RWPE2 (cell line): Measurements from ENCODE around the gene GZMA.
A peak's percentile ranks its signal among the peaks of the same experiment; 100 is the strongest.

Source experiments
- ATAC-seq: fragments of 200-7000 bp; cut with Tn5 transposase; 3 replicates; pipeline ENCODE4 v1.9.1; 2021; ENCODE audit warnings: low read depth
- DNase-seq: peaks from one replicate; pipeline ENCODE4 v3.0.0-alpha.2; 2020; ENCODE audit warnings: low spot score
- H3K27ac ChIP-seq: fragments of 450-650 bp; 2 replicates; pipeline ENCODE4 v1.5.1; 2017; ENCODE audit warnings: mild to moderate bottlenecking; ENCODE audit not compliant: poor library complexity, severe bottlenecking
- H3K27me3 ChIP-seq: fragments of 250-450 bp; sonication (Bioruptor Pico); 2 replicates; pipeline ENCODE4 v1.5.1; 2021; ENCODE audit warnings: mild to moderate bottlenecking, moderate library complexity; ENCODE audit not compliant: insufficient read depth, poor library complexity, severe bottlenecking
- H3K36me3 ChIP-seq: fragments of 250-450 bp; sonication (Bioruptor Pico); 2 replicates; pipeline ENCODE4 v1.5.1; 2020; ENCODE audit warnings: low read depth, mild to moderate bottlenecking, moderate library complexity
- H3K4me1 ChIP-seq: fragments of 250-450 bp; sonication (Bioruptor Pico); 2 replicates; pipeline ENCODE4 v1.5.1; 2021; ENCODE audit warnings: mild to moderate bottlenecking, moderate library complexity; ENCODE audit not compliant: insufficient read depth, poor library complexity, severe bottlenecking
- H3K4me3 ChIP-seq: fragments of 250-450 bp; sonication (Bioruptor Pico); 2 replicates; pipeline ENCODE4 v1.5.1; 2021; ENCODE audit warnings: mild to moderate bottlenecking, moderate library complexity; ENCODE audit not compliant: severe bottlenecking
- H3K9me3 ChIP-seq: fragments of 250-450 bp; sonication (Bioruptor Pico); 2 replicates; pipeline ENCODE4 v1.5.1; 2021; ENCODE audit warnings: mild to moderate bottlenecking, moderate library complexity; ENCODE audit not compliant: severe bottlenecking
- CTCF ChIP-seq: fragments of 450-650 bp; IDR thresholded peaks from one replicate; pipeline ENCODE4 v1.5.1; 2017; ENCODE audit warnings: mild to moderate bottlenecking, moderate library complexity; ENCODE audit not compliant: poor library complexity, severe bottlenecking

Gene GZMA

GRCh38 chr5:55102348-55102747 is at the start of gene GZMA:
Gene GZMA (plus strand): TSS chr5:55102646. CDS start chr5:55102683, 37 bp downstream.
- no peak within 1 kb of the TSS for H3K27ac ChIP-seq
- no peak within 1 kb of the TSS for H3K4me3 ChIP-seq
- no peaks in the 10 kb centered on the region for H3K4me1 ChIP-seq
- ATAC-seq = no peak
- no peaks in the 10 kb centered on the region for H3K9me3 ChIP-seq
- H3K36me3 ChIP-seq = no peaks in the 10 kb centered on the region
- no peak for DNase-seq
- TF ChIP-seq CTCF = no peak
- H3K27me3 ChIP-seq = no peaks in the 10 kb centered on the region

GRCh38 chr5:55055183-55055582 is 47.3 kb upstream of the GZMA start:
- Histone ChIP-seq H3K27ac (no peak overlapping the region), H3K4me3 (no peak overlapping the region), H3K36me3 (no peaks in the 10 kb centered on the region), H3K9me3 (no peaks in the 10 kb centered on the region), H3K27me3 (no peaks in the 10 kb centered on the region), H3K4me1 (peaks cover 10% of the 10 kb centered on the region)
- ATAC-seq = no peak
- DNase-seq = no peak
- no peak for TF ChIP-seq CTCF

GRCh38 chr5:55062039-55062779 is 40.2 kb upstream of the GZMA start:
- H3K27me3 ChIP-seq = no peaks in the 10 kb centered on the region
- no peak for TF ChIP-seq CTCF
- no peak overlapping the region for H3K4me3 ChIP-seq
- H3K9me3 ChIP-seq = no peaks in the 10 kb centered on the region
- no peak for ATAC-seq
- H3K36me3 ChIP-seq = no peaks in the 10 kb centered on the region
- H3K27ac ChIP-seq = peak overlapping the region; percentile 68
- peaks cover 14% of the 10 kb centered on the region for H3K4me1 ChIP-seq
- DNase-seq = no peak

- Histone ChIP-seq H3K9me3 (no peaks in the 10 kb centered on the region), H3K4me3 (no peak overlapping the region), H3K27me3 (no peaks in the 10 kb centered on the region), H3K27ac (peak overlapping the region; percentile 68), H3K4me1 (peaks cover 14% of the 10 kb centered on the region), H3K36me3 (no peaks in the 10 kb centered on the region)
- peak; percentile 75 for DNase-seq
- no peak for TF ChIP-seq CTCF
- ATAC-seq = peak; percentile 97
Measured at GRCh38 chr5:55063220-55063863, 39.1 kb upstream of the GZMA start.

- Histone ChIP-seq H3K36me3 (no peaks in the 10 kb centered on the region), H3K4me3 (no peak overlapping the region), H3K27me3 (no peaks in the 10 kb centered on the region), H3K4me1 (peaks cover 14% of the 10 kb centered on the region), H3K27ac (peak overlapping the region; percentile 68), H3K9me3 (no peaks in the 10 kb centered on the region)
- no peak for ATAC-seq
- no peak for DNase-seq
- TF ChIP-seq CTCF = no peak
Measured at GRCh38 chr5:55063899-55064298, 38.5 kb upstream of the GZMA start.
